GM12891 (cell line): Measurements from ENCODE around the gene CALN1.

ENCODE experiments used
- DNase-seq: peaks from one replicate; pipeline ENCODE4 v3.0.0; 2011; ENCODE audit warnings: low spot score; ENCODE audit not compliant: insufficient read length
- FAIRE-seq: peaks from 2 replicates; lab custom pipeline; 2011; peaks lifted over from hg19 to GRCh38; lab: Jason Lieb, UNC
- PAX5 ChIP-seq: IDR thresholded peaks from 2 replicates; pipeline ENCODE4 v1.6.1; 2011; ENCODE audit warnings: low read length, moderate library complexity, mild to moderate bottlenecking; ENCODE audit not compliant: insufficient read depth, severe bottlenecking
- POLR2A ChIP-seq: IDR thresholded peaks from 2 replicates; pipeline ENCODE4 v1.6.1; 2011; ENCODE audit warnings: low read depth, low read length, control low read depth
- POLR2AphosphoS5 ChIP-seq: IDR thresholded peaks from 2 replicates; pipeline ENCODE4 v1.6.1; 2011; ENCODE audit warnings: low read depth, low read length, control low read depth
- POU2F2 ChIP-seq: IDR thresholded peaks from 2 replicates; pipeline ENCODE4 v1.6.1; 2011; ENCODE audit warnings: low read depth, mild to moderate bottlenecking, control low read depth, low read length, moderate library complexity
- SPI1 ChIP-seq: IDR thresholded peaks from 2 replicates; pipeline ENCODE4 v1.6.1; 2011; ENCODE audit warnings: low read depth, low read length, control low read depth
- TAF1 ChIP-seq: IDR thresholded peaks from 2 replicates; pipeline ENCODE4 v1.6.1; 2011; ENCODE audit warnings: low read depth, low read length, control low read depth

The CALN1 gene

DNA sequence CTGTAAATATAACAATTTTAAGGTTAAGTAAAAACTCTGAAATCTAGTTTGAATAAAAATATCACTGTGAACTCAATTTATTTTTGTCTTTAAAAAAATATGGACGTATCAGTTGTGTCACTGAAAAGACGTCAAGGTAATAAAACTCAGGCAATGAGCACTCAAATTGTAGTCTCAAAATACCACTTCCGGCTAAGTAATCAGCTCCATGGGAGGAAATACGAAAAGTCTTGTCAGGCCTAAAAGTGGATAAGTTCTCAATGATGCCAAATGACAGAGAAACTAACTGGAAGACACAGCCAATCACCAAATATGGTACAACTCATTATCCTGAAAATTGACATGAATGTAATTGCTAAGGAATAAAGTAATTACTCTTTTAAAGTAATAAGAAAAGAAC is 719 bp downstream of the CALN1 start:
- DNase-seq: no peak
- TF ChIP-seq POU2F2: no peak
- no peak for TF ChIP-seq POLR2AphosphoS5
- no peak for TF ChIP-seq SPI1
- no peak for TF ChIP-seq POLR2A
- TF ChIP-seq PAX5: no peak
- no peak for TF ChIP-seq TAF1
- no peak for FAIRE-seq

DNA sequence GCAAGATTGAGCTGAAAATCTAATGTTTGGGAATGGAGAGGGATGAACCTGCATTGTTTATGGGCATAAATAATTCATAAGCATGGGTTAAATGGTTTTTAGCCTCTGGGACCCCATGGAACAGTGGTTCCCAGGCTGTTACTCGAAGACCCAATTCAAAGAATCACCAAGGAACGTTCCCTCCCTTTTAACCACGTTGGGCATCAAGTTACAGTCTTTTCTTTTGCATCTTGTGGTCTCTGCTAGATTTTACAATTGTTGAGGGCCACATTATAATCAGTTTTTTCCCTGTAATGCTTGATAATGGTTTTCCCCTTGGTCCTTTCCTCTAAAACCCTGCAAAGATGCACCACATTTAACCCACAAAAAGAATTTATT is 2.5 kb downstream of the CALN1 start:
- no peak for TF ChIP-seq POLR2A
- no peak for TF ChIP-seq PAX5
- TF ChIP-seq SPI1: no peak
- no peak for TF ChIP-seq POU2F2
- no peak for TF ChIP-seq POLR2AphosphoS5
- TF ChIP-seq TAF1: no peak
- no peak for DNase-seq
- FAIRE-seq: no peak

GRCh38 chr7:72408966-72409637 is 3.0 kb downstream of the CALN1 start:
- no peak for FAIRE-seq
- TF ChIP-seq PAX5 (no peak), TAF1 (no peak), POU2F2 (no peak), POLR2A (no peak), POLR2AphosphoS5 (no peak), SPI1 (no peak)
- no peak for DNase-seq

- FAIRE-seq: no peak
- TF ChIP-seq PAX5 (no peak), POLR2A (no peak), POU2F2 (no peak), POLR2AphosphoS5 (no peak), TAF1 (no peak), SPI1 (no peak)
- DNase-seq: no peak
These were observed 5.2 kb downstream of the CALN1 start for GRCh38 chr7:72406820-72407403.

DNA sequence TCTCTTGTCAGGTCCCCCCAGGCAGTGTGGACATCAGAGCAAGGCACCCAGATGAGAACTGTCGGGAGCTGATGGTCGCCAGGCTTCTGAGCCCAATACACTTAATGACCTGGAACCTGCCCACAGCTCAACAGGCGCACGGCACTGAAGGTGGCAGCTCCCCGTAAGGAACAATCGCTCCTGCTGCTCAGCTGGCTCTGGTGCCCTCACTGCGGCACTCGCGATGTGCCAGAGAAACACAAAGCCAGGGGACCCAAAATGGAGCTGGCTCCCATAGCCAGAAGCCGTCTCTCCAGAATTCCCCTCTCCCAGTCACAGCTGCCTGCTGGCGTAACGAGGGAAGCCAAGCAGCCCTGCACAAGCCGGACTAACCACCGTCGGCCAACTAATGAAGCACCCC is 6.3 kb downstream of the CALN1 start:
- DNase-seq (no peak), FAIRE-seq (no peak)
- TF ChIP-seq POLR2A: no peak
- TF ChIP-seq POU2F2: no peak
- TF ChIP-seq SPI1: no peak
- no peak for TF ChIP-seq POLR2AphosphoS5
- TF ChIP-seq TAF1: no peak
- no peak for TF ChIP-seq PAX5

DNA sequence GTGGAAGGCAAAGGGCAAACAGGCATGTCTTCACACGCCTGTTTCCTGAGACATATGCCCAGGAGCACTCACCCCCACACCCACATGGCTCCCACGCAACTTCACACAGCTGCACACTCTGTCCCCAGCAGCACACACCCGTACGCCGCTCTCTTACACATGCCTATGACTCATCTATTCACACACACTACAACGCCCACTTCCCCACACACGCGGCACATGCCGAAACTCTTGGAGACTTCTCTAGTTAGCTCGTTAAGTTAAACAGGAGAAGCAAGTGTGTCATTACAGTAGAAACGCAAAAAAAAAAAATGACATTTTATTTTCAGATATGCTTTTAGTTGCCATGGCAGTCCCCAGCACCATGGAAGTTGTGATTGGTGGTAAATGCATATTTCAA is 6.7 kb downstream of the CALN1 start:
- FAIRE-seq: no peak
- DNase-seq: no peak
- no peak for TF ChIP-seq POLR2A
- TF ChIP-seq POLR2AphosphoS5: no peak
- TF ChIP-seq TAF1: no peak
- no peak for TF ChIP-seq POU2F2
- no peak for TF ChIP-seq PAX5
- no peak for TF ChIP-seq SPI1

- DNase-seq (no peak), FAIRE-seq (no peak)
- no peak for TF ChIP-seq SPI1
- TF ChIP-seq POU2F2: no peak
- TF ChIP-seq TAF1: no peak
- TF ChIP-seq PAX5: no peak
- TF ChIP-seq POLR2AphosphoS5: no peak
- no peak for TF ChIP-seq POLR2A
These were observed 7.4 kb downstream of the CALN1 start for GRCh38 chr7:72404743-72405142.

- no peak for DNase-seq
- no peak for FAIRE-seq
- TF ChIP-seq POU2F2: no peak
- no peak for TF ChIP-seq POLR2A
- no peak for TF ChIP-seq SPI1
- TF ChIP-seq POLR2AphosphoS5: no peak
These were observed 8.6 kb downstream of the CALN1 start for GRCh38 chr7:72403458-72404076.

DNA sequence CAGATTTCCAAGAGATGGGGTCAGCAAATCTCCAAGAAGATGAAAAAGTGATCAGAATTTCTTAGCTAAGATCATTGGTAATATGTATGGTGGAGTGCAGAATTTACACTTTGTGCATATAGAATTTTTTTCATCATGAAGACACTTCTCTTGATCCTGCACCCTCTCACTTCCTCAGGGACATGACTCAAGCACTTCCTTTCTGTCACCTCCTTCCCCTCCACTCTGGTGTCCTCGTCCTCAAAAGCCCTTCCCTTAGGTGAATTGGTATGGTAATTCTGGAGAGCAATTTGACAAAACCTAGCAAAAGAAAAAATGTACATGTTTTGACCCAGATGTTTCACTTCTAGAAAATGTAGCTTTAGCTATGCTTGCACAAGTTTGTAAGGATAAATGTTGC is 18.1 kb downstream of the CALN1 start:
- no peak for DNase-seq
- no peak for FAIRE-seq
- TF ChIP-seq POLR2AphosphoS5 (no peak), POLR2A (no peak), TAF1 (no peak), PAX5 (no peak), POU2F2 (no peak)

DNA sequence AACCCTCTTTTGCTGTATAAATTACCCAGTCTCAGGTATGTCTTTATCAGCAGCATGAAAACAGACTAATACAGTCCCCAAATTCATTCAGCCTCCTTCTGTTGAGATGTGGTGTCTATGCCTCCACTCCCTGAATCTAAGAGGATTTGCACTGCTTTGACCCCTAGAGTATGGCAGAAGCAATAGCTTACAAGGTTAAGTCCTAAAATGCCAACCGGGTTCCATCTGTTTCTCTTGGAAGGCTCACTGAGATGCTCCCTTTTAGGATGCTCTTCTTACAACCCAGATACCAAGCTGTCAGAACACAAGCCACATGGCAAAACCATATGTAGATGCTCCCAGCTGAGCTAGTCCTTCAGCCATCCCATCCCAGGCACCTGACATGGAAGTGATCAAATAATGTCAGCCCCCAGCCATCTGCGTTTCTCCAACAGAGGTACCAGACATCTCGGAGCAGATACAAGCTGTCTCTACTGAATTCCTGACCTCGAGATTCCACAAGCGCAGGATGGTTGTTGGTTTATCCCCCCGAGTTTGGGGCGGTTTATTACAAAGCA is 20.2 kb downstream of the CALN1 start:
- DNase-seq (no peak), FAIRE-seq (no peak)
- TF ChIP-seq POU2F2: no peak
